SK-N-SH treated with all-trans-retinoic acid at 6 μM for 48 hours (cell line): Measurements from ENCODE around the gene NEAT1.

ENCODE experiments used
- ARNTL ChIP-seq: fragments of 450-650 bp; formaldehyde crosslinking; IDR thresholded peaks from 2 replicates; pipeline ENCODE4 v1.5.0; 2020; ENCODE audit warnings: low read depth, mild to moderate bottlenecking, moderate library complexity, borderline replicate concordance
- ESRRG ChIP-seq: fragments of 250-450 bp; sonication (Bioruptor Pico); IDR thresholded peaks from 2 replicates; pipeline ENCODE4 v1.6.1; 2021; ENCODE audit warnings: mild to moderate bottlenecking
- OSR1 ChIP-seq: fragments of 250-450 bp; sonication (Bioruptor Pico); IDR thresholded peaks from 2 replicates; pipeline ENCODE4 v1.8.0; 2022; ENCODE audit warnings: moderate library complexity, mild to moderate bottlenecking, inconsistent platforms
- PPARA ChIP-seq: fragments of 250-450 bp; sonication (Bioruptor Pico); IDR thresholded peaks from 2 replicates; pipeline ENCODE4 v1.5.0; 2020; ENCODE audit warnings: mild to moderate bottlenecking, borderline replicate concordance
- TCF4 ChIP-seq: fragments of 250-450 bp; sonication (Bioruptor Pico); IDR thresholded peaks from 2 replicates; pipeline ENCODE4 v1.8.0; 2021; ENCODE audit warnings: mild to moderate bottlenecking, moderate library complexity, borderline replicate concordance
- ZC3H10 ChIP-seq: fragments of 250-450 bp; sonication (Bioruptor Pico); IDR thresholded peaks from 2 replicates; pipeline ENCODE4 v1.5.1; 2021; ENCODE audit warnings: mild to moderate bottlenecking, moderate library complexity
- ZFP3 ChIP-seq: fragments of 250-450 bp; sonication (Bioruptor Pico); IDR thresholded peaks from 2 replicates; pipeline ENCODE4 v1.5.0; 2020; ENCODE audit warnings: mild to moderate bottlenecking, moderate library complexity
- ZFP30 ChIP-seq: fragments of 450-650 bp; formaldehyde crosslinking; IDR thresholded peaks from 2 replicates; pipeline ENCODE4 v1.5.0; 2022; ENCODE audit warnings: mild to moderate bottlenecking, moderate library complexity
- ZNF565 ChIP-seq: fragments of 450-650 bp; formaldehyde crosslinking; conservative IDR thresholded peaks from 2 replicates; pipeline ENCODE4 v1.5.0; 2020; ENCODE audit warnings: low read depth, mild to moderate bottlenecking, moderate library complexity
- TF ChIP-seq, protein P1 (sequence below): fragments of 250-450 bp; sonication (Bioruptor Pico); IDR thresholded peaks from 2 replicates; pipeline ENCODE4 v1.8.0; 2021; ENCODE audit warnings: low read depth, mild to moderate bottlenecking, moderate library complexity, borderline replicate concordance
- TF ChIP-seq, protein P2 (sequence below): fragments of 250-450 bp; sonication (Bioruptor Pico); IDR thresholded peaks from 2 replicates; pipeline ENCODE4 v1.8.0; 2020; ENCODE audit warnings: mild to moderate bottlenecking, moderate library complexity, borderline replicate concordance

DNA sequence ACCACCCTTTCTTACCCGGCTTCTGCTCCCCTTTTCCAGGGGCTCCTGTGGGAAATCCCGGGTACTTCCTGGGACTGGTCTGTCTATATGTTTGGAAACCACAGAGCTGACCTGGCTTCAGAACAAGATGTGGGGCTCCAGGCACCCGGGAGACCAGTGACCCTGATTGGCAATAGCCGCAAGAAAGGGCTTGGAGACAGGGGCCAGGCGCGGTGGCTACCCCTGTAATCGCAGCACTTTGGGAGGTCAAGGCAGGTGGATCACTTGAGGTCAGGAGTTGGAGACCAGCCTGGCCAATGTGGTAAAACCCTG lies 3.2 kb upstream of the NEAT1 start:
- no peak for TF ChIP-seq TCF4
- TF ChIP-seq PPARA, result no peak
- TF ChIP-seq, protein P1, sequence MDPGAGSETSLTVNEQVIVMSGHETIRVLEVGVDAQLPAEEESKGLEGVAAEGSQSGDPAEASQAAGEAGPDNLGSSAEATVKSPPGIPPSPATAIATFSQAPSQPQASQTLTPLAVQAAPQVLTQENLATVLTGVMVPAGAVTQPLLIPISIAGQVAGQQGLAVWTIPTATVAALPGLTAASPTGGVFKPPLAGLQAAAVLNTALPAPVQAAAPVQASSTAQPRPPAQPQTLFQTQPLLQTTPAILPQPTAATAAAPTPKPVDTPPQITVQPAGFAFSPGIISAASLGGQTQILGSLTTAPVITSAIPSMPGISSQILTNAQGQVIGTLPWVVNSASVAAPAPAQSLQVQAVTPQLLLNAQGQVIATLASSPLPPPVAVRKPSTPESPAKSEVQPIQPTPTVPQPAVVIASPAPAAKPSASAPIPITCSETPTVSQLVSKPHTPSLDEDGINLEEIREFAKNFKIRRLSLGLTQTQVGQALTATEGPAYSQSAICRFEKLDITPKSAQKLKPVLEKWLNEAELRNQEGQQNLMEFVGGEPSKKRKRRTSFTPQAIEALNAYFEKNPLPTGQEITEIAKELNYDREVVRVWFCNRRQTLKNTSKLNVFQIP (CRISPR knock-in tag), result no peak
- no peak for TF ChIP-seq ZFP30 (CRISPR knock-in tag)
- TF ChIP-seq ARNTL (CRISPR knock-in tag), result no peak
- no peak for TF ChIP-seq ZNF565 (CRISPR knock-in tag)
- no peak for TF ChIP-seq ESRRG (CRISPR knock-in tag)
- TF ChIP-seq, protein P2, sequence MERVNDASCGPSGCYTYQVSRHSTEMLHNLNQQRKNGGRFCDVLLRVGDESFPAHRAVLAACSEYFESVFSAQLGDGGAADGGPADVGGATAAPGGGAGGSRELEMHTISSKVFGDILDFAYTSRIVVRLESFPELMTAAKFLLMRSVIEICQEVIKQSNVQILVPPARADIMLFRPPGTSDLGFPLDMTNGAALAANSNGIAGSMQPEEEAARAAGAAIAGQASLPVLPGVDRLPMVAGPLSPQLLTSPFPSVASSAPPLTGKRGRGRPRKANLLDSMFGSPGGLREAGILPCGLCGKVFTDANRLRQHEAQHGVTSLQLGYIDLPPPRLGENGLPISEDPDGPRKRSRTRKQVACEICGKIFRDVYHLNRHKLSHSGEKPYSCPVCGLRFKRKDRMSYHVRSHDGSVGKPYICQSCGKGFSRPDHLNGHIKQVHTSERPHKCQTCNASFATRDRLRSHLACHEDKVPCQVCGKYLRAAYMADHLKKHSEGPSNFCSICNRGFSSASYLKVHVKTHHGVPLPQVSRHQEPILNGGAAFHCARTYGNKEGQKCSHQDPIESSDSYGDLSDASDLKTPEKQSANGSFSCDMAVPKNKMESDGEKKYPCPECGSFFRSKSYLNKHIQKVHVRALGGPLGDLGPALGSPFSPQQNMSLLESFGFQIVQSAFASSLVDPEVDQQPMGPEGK (CRISPR knock-in tag), result no peak
- TF ChIP-seq ZFP3 (CRISPR knock-in tag), result no peak
- no peak for TF ChIP-seq OSR1 (CRISPR knock-in tag)
- TF ChIP-seq ZC3H10 (CRISPR knock-in tag), result no peak
